Measurements from ENCODE around the gene ACKR3. TPM values are rescaled to one million over a fixed set of nuclear protein-coding genes. Genes with fewer than 3 reads are reported as not detected.

ACKR3 gene
- total RNA-seq, 1 donor from 2014 or later: 55.5 TPM

DNA sequence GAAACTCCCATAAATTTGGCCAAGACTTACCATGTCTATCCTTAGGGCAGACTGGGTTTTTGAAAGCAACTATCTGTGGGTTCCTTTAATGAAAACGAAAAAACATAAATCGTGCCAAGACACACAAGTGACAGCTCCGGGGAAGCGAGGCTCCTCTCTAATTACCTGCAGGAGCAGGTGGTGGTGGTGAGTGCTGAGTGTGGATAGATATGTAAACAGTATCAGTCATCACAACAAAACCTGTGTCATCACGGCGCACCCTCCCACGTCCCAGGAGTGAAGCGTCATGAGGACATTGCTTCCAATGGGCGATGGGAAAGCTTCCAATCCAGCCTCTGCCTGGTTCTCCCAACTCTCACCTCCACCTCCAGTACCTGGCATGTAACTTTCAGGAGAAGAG, 31.3 kb downstream of the ACKR3 start:
- Histone ChIP-seq H3K36me3 (no peaks in the 10 kb centered on the region), H3K9me3 (no peaks in the 10 kb centered on the region), H3K27ac (no peak overlapping the region), H3K4me3 (no peak overlapping the region), H3K4me1 (no peaks in the 10 kb centered on the region), H3K27me3 (no peaks in the 10 kb centered on the region)
- TF ChIP-seq POLR2AphosphoS5 (IDR thresholded peaks at IDR 0.05; ENCODE audit: insufficient read depth in 1 of 2, low read depth in 1 of 2) (no peak), POLR2A (IDR thresholded peaks at IDR 0.05) (no peak)
- TF ChIP-seq, protein P1, sequence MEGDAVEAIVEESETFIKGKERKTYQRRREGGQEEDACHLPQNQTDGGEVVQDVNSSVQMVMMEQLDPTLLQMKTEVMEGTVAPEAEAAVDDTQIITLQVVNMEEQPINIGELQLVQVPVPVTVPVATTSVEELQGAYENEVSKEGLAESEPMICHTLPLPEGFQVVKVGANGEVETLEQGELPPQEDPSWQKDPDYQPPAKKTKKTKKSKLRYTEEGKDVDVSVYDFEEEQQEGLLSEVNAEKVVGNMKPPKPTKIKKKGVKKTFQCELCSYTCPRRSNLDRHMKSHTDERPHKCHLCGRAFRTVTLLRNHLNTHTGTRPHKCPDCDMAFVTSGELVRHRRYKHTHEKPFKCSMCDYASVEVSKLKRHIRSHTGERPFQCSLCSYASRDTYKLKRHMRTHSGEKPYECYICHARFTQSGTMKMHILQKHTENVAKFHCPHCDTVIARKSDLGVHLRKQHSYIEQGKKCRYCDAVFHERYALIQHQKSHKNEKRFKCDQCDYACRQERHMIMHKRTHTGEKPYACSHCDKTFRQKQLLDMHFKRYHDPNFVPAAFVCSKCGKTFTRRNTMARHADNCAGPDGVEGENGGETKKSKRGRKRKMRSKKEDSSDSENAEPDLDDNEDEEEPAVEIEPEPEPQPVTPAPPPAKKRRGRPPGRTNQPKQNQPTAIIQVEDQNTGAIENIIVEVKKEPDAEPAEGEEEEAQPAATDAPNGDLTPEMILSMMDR (IDR thresholded peaks at IDR 0.05): no peak
- no peak for DNase-seq (ENCODE audit: extremely low spot score in 2 of 2)
- intact Hi-C loops (cut with DNase I): no loop called here

DNA sequence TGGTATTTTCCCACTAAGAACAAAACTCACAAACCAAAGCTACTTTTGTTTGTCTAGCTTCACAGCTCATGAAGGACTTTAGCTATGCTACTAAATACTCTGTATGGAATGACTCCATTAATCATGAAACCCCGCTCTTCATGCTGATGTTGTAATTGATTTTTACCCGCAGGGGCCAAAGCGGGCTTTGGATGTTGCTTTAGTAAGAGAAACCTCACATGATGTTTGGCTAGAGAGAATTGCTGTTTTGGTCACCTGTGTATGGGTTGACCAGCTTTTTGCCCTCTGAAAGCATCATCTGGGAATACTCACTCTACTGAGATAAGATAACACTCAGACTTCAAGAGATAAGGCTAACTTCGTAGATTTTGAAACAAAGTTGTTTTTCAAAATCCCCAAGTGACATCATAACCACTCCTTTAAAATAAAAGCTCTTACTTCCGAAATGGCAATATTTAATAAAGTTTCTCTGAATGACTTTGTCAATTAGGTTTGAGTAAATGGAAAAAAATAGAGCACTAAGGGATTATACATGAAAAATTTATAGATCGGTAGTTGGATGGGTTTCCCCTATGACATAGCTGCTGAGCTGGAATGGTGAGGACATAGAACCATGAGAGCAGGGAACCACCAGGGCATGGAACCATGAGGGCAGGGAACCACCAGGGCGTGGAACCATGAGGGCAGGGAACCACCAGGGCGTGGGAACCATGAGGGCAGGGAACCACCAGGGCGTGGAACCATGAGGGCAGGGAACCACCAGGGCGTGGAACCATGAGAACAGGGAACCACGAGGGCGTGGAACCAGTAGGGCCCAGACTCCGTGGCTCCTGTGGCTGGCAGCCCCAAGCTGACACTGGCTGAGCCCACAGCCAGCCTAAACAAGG, 31.9 kb downstream of the ACKR3 start:
- TF ChIP-seq POLR2AphosphoS5 (IDR thresholded peaks at IDR 0.05; ENCODE audit: insufficient read depth in 1 of 2, low read depth in 1 of 2) (no peak), POLR2A (IDR thresholded peaks at IDR 0.05) (no peak)
- TF ChIP-seq, protein P1 (IDR thresholded peaks at IDR 0.05): no peak
- no peak overlapping the region for H3K4me3 ChIP-seq
- H3K27me3 ChIP-seq: no peaks in the 10 kb centered on the region
- no peaks in the 10 kb centered on the region for H3K4me1 ChIP-seq
- H3K9me3 ChIP-seq: no peaks in the 10 kb centered on the region
- H3K36me3 ChIP-seq: no peaks in the 10 kb centered on the region
- DNase-seq (ENCODE audit: extremely low spot score in 2 of 2): no peak
- intact Hi-C loops (cut with DNase I): no loop called here
- no peak overlapping the region for H3K27ac ChIP-seq

DNA sequence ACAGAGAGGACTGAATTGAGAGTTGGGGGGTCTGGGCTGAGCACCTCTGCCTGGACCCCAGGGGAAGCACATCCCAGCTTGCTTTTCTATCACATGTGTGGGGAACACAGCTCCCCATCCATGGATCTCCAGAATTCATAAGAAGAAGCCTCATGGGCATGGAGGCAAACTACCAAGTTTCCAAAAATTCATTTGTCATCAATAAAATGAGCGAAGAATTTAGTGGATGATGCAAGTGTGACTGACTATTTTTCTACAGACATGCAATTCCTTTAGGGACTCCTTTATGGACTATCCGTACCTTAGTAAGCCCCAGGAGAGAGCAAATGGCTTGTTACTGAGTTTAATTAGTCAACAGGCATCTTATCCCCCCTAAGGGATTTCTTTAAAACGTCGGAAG, 33.1 kb downstream of the ACKR3 start:
- DNase-seq (ENCODE audit: extremely low spot score in 2 of 2): no peak
- no peaks in the 10 kb centered on the region for H3K36me3 ChIP-seq
- intact Hi-C loops (cut with DNase I): no loop called here
- no peaks in the 10 kb centered on the region for H3K9me3 ChIP-seq
- H3K4me3 ChIP-seq: no peak overlapping the region
- H3K27me3 ChIP-seq: no peaks in the 10 kb centered on the region
- H3K4me1 ChIP-seq: no peaks in the 10 kb centered on the region
- no peak overlapping the region for H3K27ac ChIP-seq
- no peak for TF ChIP-seq POLR2AphosphoS5 (IDR thresholded peaks at IDR 0.05; ENCODE audit: insufficient read depth in 1 of 2, low read depth in 1 of 2)
- TF ChIP-seq, protein P1 (IDR thresholded peaks at IDR 0.05): no peak
- no peak for TF ChIP-seq POLR2A (IDR thresholded peaks at IDR 0.05)

DNA sequence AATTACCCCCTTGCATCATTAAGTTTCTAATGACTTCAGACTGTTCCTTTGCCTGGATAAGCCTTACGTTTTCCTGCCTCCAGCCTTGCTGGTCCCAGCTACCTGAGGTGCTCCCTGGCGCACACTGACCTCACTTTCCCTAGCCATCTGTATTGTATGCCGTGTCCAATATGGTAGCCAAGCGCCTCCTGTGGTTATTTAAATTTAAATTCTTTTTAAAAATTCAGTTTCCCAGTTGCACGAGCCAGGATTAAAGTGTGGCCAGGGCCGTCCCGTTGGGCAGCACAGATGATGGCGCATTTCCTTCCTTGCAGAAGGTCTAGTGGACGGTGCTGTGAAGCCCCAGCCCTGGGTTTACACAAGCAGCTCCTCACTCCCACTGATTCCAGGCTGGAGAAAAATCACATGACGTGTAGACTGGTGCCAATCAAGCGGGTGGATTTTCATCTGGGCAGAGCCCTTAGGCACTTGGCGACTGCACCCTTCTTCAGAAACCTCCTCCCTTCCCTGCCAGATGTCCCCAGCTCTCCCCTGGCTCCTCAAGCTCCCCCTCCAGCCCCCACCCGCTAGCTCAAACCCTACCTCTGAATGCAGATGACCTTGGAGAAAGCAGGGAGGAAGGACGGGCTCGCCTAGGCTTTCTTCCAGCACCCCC, 33.9 kb downstream of the ACKR3 start:
- Histone ChIP-seq H3K27ac (no peak overlapping the region), H3K27me3 (no peaks in the 10 kb centered on the region), H3K4me1 (no peaks in the 10 kb centered on the region), H3K36me3 (no peaks in the 10 kb centered on the region), H3K9me3 (no peaks in the 10 kb centered on the region), H3K4me3 (no peak overlapping the region)
- TF ChIP-seq POLR2A (IDR thresholded peaks at IDR 0.05): no peak
- TF ChIP-seq POLR2AphosphoS5 (IDR thresholded peaks at IDR 0.05; ENCODE audit: insufficient read depth in 1 of 2, low read depth in 1 of 2): no peak
- TF ChIP-seq, protein P1 (IDR thresholded peaks at IDR 0.05): no peak
- no peak for DNase-seq (ENCODE audit: extremely low spot score in 2 of 2)
- intact Hi-C loops (cut with DNase I): no loop called here

All from vagina (tissue), 2 donors.